K562 (cell line): ENCODE data around the gene HINT2. TPM values are rescaled to one million over a fixed set of nuclear protein-coding genes. Genes with fewer than 3 reads are reported as not detected.

Source experiments
- ATAC-seq: fragments of 200-7000 bp; cut with Tn5 transposase; 3 replicates; pipeline ENCODE4 v1.9.1; 2020; ENCODE audit warnings: moderate library complexity
- BruUV-seq: library from RNA; stranded (reverse); fragments of 400-500 nt; replicated peaks from 2 replicates; lab custom pipeline; 2021; lab: Mats Ljungman, UMichigan
- CTCF ChIA-PET: fragments of 300-600 bp; formaldehyde crosslinking; extraction: SDS; loops from one replicate; lab custom pipeline; 2021; ENCODE audit warnings: low intra/inter-chr PET ratio; lab: Yijun Ruan, JAX
- POLR2A ChIA-PET: fragments of 300-600, 350-650 bp; sonication (Branson Sonifier 250); formaldehyde crosslinking; extraction: SDS; loops from one replicate; lab custom pipeline; 2021; ENCODE audit warnings: antibody characterized with exemption, inconsistent platforms; lab: Yijun Ruan, JAX
- DNase-seq, 4 experiments: peaks; one replicate each; pipeline versions ENCODE4 v3.0.0 to v3.0.0-alpha.2; 2011 to 2018; ENCODE audit warnings: low spot score in 3 of 4, mixed read lengths in 3 of 4; ENCODE audit errors: extremely low read depth in 1 of 4
- FAIRE-seq: peaks from 2 replicates; lab custom pipeline; 2011; peaks lifted over from hg19 to GRCh38; lab: Jason Lieb, UNC
- H2AFZ ChIP-seq: 2 replicates; pipeline ENCODE4 v1.6.0; 2011; ENCODE audit warnings: low read depth, low read length, control low read depth, inconsistent platforms
- H3K27ac ChIP-seq: fragments of 200-600 bp; 3 replicates; pipeline ENCODE4 v1.8.0; 2011; ENCODE audit warnings: low read depth, mild to moderate bottlenecking, control low read depth, inconsistent platforms, low read length, moderate library complexity, mixed read lengths; ENCODE audit errors: extremely low read depth
- H3K27me3 ChIP-seq, 2 experiments: fragments of 300-600 bp in 1 of 2; 2 replicates in 1 of 2; 3 replicates in 1 of 2; pipeline versions ENCODE4 v1.6.0 to v1.8.0; 2011; ENCODE audit warnings: inconsistent platforms in 2 of 2, low read length in 2 of 2, mild to moderate bottlenecking in 1 of 2, mixed read lengths in 1 of 2, moderate library complexity in 1 of 2; ENCODE audit not compliant: control insufficient read depth in 2 of 2, insufficient read depth in 2 of 2
- H3K36me3 ChIP-seq: fragments of 300-600 bp; 3 replicates; pipeline ENCODE4 v1.8.0; 2011; ENCODE audit warnings: mild to moderate bottlenecking, low read length, inconsistent platforms; ENCODE audit not compliant: control insufficient read depth, insufficient read depth
- H3K4me1 ChIP-seq, 2 experiments: fragments of 200-600 bp in 1 of 2; replicated peaks in 1 of 2; 2 replicates in 1 of 2; 3 replicates in 1 of 2; pipeline versions ENCODE4 v1.5.1 to v1.8.0; 2011; ENCODE audit warnings: inconsistent platforms in 2 of 2, low read length in 2 of 2, mild to moderate bottlenecking in 1 of 2, mixed read lengths in 1 of 2, moderate library complexity in 1 of 2; ENCODE audit not compliant: control insufficient read depth in 2 of 2, insufficient read depth in 2 of 2
- H3K4me2 ChIP-seq: 2 replicates; pipeline ENCODE4 v1.6.1; 2011; ENCODE audit warnings: low read length, control low read depth, inconsistent platforms, mixed read lengths; ENCODE audit not compliant: insufficient read depth
- H3K4me3 ChIP-seq: fragments of 200-600 bp; sonication (generic), shearing (Covaris generic); 2 replicates; pipeline ENCODE4 v1.5.1; 2016; ENCODE audit warnings: control low read depth, inconsistent platforms
- H3K79me2 ChIP-seq: fragments of 200-600 bp; 3 replicates; pipeline ENCODE4 v1.8.0; 2011; ENCODE audit warnings: low read length, inconsistent platforms; ENCODE audit not compliant: control insufficient read depth, insufficient read depth
- H3K9ac ChIP-seq, 2 experiments: 2 replicates each; pipeline versions ENCODE4 v1.6.0 to v1.6.1; 2011; ENCODE audit warnings: low read depth in 2 of 2, low read length in 2 of 2, control low read depth in 1 of 2, inconsistent platforms in 1 of 2, mild to moderate bottlenecking in 1 of 2, mixed read lengths in 1 of 2; ENCODE audit not compliant: insufficient read depth in 1 of 2
- H3K9me1 ChIP-seq: one replicate; pipeline ENCODE4 v1.6.0; 2011; ENCODE audit warnings: inconsistent platforms, mild to moderate bottlenecking, low read length, moderate library complexity; ENCODE audit not compliant: control insufficient read depth, insufficient read depth
- H3K9me3 ChIP-seq: replicated peaks from 2 replicates; pipeline ENCODE4 v1.5.1; 2011; ENCODE audit warnings: low read depth, low read length, inconsistent platforms; ENCODE audit not compliant: control insufficient read depth, insufficient read depth
- H4K20me1 ChIP-seq: replicated peaks from 2 replicates; pipeline ENCODE4 v1.6.1; 2011; ENCODE audit warnings: low read length, inconsistent platforms, mixed read lengths; ENCODE audit not compliant: control insufficient read depth, insufficient read depth
- ATF1 ChIP-seq, 2 experiments: fragments of 450-650 bp in 1 of 2; IDR thresholded peaks; 2 replicates each; pipeline ENCODE4 v1.6.1; 2016; ENCODE audit warnings: missing compliant biosample characterization in 1 of 2, missing genetic modification characterization in 1 of 2
- CREB1 ChIP-seq, 2 experiments: sonication (generic) in 1 of 2; formaldehyde crosslinking in 1 of 2; IDR thresholded peaks; 2 replicates each; pipeline versions ENCODE4 v1.6.1 to v1.8.0; 2012 to 2022; ENCODE audit warnings: inconsistent platforms in 1 of 2, mild to moderate bottlenecking in 1 of 2, missing genetic modification reagents in 1 of 2, moderate library complexity in 1 of 2
- DDX20 ChIP-seq: fragments of 450-650 bp; IDR thresholded peaks from 2 replicates; pipeline ENCODE4 v1.6.1; 2016; ENCODE audit warnings: missing genetic modification characterization, low read depth, mild to moderate bottlenecking, missing compliant biosample characterization, moderate library complexity
- EGR1 ChIP-seq: fragments of 450-650 bp; conservative IDR thresholded peaks from 2 replicates; pipeline ENCODE4 v1.6.1; 2017; ENCODE audit warnings: mild to moderate bottlenecking
- NFYB ChIP-seq: IDR thresholded peaks from 2 replicates; pipeline ENCODE4 v1.6.1; 2011; ENCODE audit warnings: mild to moderate bottlenecking, moderate library complexity; ENCODE audit not compliant: insufficient read length; ENCODE audit errors: extremely low read depth
- NRF1 ChIP-seq, 2 experiments: fragments of 450-650 bp; IDR thresholded peaks in 1 of 2; conservative IDR thresholded peaks in 1 of 2; 2 replicates each; pipeline ENCODE4 v1.6.1; 2014; ENCODE audit warnings: mild to moderate bottlenecking in 2 of 2
- PKNOX1 ChIP-seq: fragments of 450-650 bp; IDR thresholded peaks from 2 replicates; pipeline ENCODE4 v1.6.1; 2016
- POLR2G ChIP-seq: fragments of 200-400 bp; formaldehyde crosslinking; IDR thresholded peaks from 2 replicates; pipeline ENCODE4 v1.6.1; 2017; ENCODE audit warnings: low read depth, mild to moderate bottlenecking, antibody characterized with exemption, low read length, moderate library complexity
- RBFOX2 ChIP-seq: fragments of 200-400 bp; formaldehyde crosslinking; IDR thresholded peaks from 2 replicates; pipeline ENCODE4 v1.6.1; 2017; ENCODE audit warnings: low read depth, mild to moderate bottlenecking, low read length, moderate library complexity
- RBM25 ChIP-seq: fragments of 200-400 bp; formaldehyde crosslinking; IDR thresholded peaks from 2 replicates; pipeline ENCODE4 v1.6.1; 2018; ENCODE audit warnings: low read length, low read depth, moderate library complexity; ENCODE audit not compliant: severe bottlenecking
- SETDB1 ChIP-seq: IDR thresholded peaks from one replicate; pipeline ENCODE4 v1.6.1; 2012; ENCODE audit warnings: low read length, control low read depth, inconsistent platforms
- SP2 ChIP-seq: IDR thresholded peaks from 2 replicates; pipeline ENCODE4 v1.6.1; 2011; ENCODE audit warnings: mild to moderate bottlenecking, low read depth, low read length, moderate library complexity; ENCODE audit not compliant: poor library complexity, severe bottlenecking; ENCODE audit errors: extremely low read depth
- TBP ChIP-seq: optimal IDR thresholded peaks from 2 replicates; pipeline ENCODE3; 2011; ENCODE audit warnings: low read depth, low read length, improper control_type of control experiment
- XRCC5 ChIP-seq: fragments of 200-400 bp; formaldehyde crosslinking; IDR thresholded peaks from 2 replicates; pipeline ENCODE4 v1.6.1; 2017; ENCODE audit warnings: low read depth, mild to moderate bottlenecking, low read length
- WGBS: fragments of 100-300 bp; shearing (Covaris generic); methylation state at CpG from one replicate; pipeline ENCODE4 v1.1.6; 2016; ENCODE audit warnings: low coverage, mixed read lengths; ENCODE audit not compliant: insufficient coverage; ENCODE audit errors: missing lambda C conversion rate; 5-methylcytosine and 5-hydroxymethylcytosine counted together
- in situ Hi-C: fragments of 300-500 bp; cut with MboI; formaldehyde crosslinking; loops from 4 replicates; pipeline ENCODE4 v1.15.0; 2018; ENCODE audit warnings: inconsistent platforms, mixed read lengths
- intact Hi-C: fragments of 100-400 bp; cut with micrococcal nuclease; formaldehyde crosslinking; loops from 2 replicates; pipeline ENCODE4 v1.14.2; 2022
- polyA plus RNA-seq, 8 experiments: library from polyadenylated mRNA; depleted of rRNA in 4 of 8; stranded (reverse) in 5 of 8; unstranded in 3 of 8; fragments of >200 nt; fragmentation: Nextera tagmentation in 2 of 8; fragmentation: Illumina TruSeq in 1 of 8; extraction: Ambion mirVana in 2 of 8; extraction: Trizol in 1 of 8; gene quantifications; 2 replicates each; pipeline versions ENCODE4 v1.2.1 to v1.2.3, GENCODE V29; 2011 to 2014; ENCODE audit warnings: inconsistent platforms in 1 of 8, missing spikeins in 1 of 8
- total RNA-seq, 7 experiments: library from RNA; depleted of rRNA in 6 of 7; stranded (reverse); fragments of >200 nt in 6 of 7; fragmentation: Illumina TruSeq in 2 of 7; extraction: Trizol in 2 of 7; gene quantifications; 2 replicates each; pipeline versions ENCODE4 v1.2.1 to v1.2.3, GENCODE V29; 2011 to 2021; ENCODE audit warnings: low replicate concordance in 1 of 7
- TF ChIP-seq, protein P1 (sequence below), 2 experiments: fragments of 200-800 bp in 1 of 2; sonication (Bioruptor generic) in 1 of 2; sonication (generic) in 1 of 2; formaldehyde crosslinking in 1 of 2; IDR thresholded peaks in 1 of 2; conservative IDR thresholded peaks in 1 of 2; 2 replicates each; pipeline versions ENCODE4 v1.5.0 to v1.6.1; 2016 to 2020; ENCODE audit warnings: missing compliant biosample characterization in 1 of 2, missing genetic modification characterization in 1 of 2, missing genetic modification reagents in 1 of 2

HINT2 gene
- total and polyA plus RNA-seq, 9 of the 15 experiments (the other 6 are each of a cell fraction or from before 2014, with no cell fraction given) = 5.6 to 44.1 (median 27.9) TPM

- no peak for TF ChIP-seq SETDB1
- TF ChIP-seq XRCC5 = no peak
Observed at GRCh38 chr9:35829764-35830096, 14.9 kb upstream of the HINT2 start (continued).

DNA sequence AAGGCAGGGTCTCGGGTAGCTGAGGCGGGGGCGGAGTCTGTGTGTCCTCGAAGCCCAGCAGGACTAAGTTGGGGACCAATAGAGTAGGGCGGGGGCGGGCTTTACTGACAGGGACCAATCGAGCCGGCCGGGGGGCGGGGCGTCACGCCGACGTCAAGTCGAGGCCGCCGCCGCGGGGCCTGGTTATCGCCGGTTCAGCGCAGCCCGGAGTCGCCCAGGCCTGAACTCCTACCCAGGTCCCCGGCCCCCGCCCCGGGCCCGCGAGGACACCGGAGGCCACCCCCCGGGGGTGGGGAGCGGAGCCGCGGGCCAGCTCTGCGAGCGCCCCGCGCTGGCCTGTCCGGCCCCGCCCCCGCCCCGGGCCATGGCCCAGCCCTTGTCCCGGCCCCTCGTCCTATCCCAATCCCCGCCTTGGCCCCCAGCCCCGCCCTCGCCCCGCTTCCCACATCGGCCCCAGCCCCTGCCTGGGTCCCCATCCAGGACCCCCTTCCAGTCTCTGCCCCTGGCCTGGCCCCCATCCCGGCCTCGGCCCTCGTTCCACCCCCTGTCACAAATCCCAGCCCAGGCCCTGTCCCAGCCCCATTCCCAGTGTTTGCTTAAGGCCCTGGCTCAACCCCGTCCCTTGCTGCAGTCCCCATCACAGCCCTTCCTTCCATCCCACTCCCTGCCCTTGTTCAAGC, 14.4 kb upstream of the HINT2 start, which contains the start of gene TMEM8B:
Gene TMEM8B, plus strand, starts transcription at position 145 of the 680 bp plus-strand sequence. Its CDS starts 220 bp downstream, at position 365.
- no peaks in the 10 kb centered on the region for H3K36me3 ChIP-seq
- in situ Hi-C loops = no loop called here
- DNase-seq (peak; percentile 89 to 94 (median 90)), ATAC-seq (peak; percentile 95), FAIRE-seq (peak; percentile 67)
- H3K79me2 ChIP-seq = no peaks in the 10 kb centered on the region
- peak within 1 kb of the TSS; percentile 59 to 91 for H3K9ac ChIP-seq
- no peaks in the 10 kb centered on the region for H3K9me3 ChIP-seq
- H3K4me1 ChIP-seq = peaks cover 0 to 12% of the 10 kb centered on the region in 2 experiments; a peak in 3 of 5 replicates
- peak within 1 kb of the TSS; percentile 59 for H3K4me3 ChIP-seq
- ChIA-PET CTCF (interaction anchor here (0.6 kb wide), 1 partner anchor 19 kb away, joined by 3 read pairs; no protein-coding TSS in a partner anchor), POLR2A (interaction anchor here (1.1 kb wide), 1 partner anchor 8 kb away, joined by 4 read pairs; no protein-coding TSS in a partner anchor)
- intact Hi-C loops = no loop called here
- peak within 1 kb of the TSS; percentile 86 for H3K4me2 ChIP-seq
- H3K9me1 ChIP-seq = no peaks in the 10 kb centered on the region
- peak within 1 kb of the TSS; percentile 59 for H3K27ac ChIP-seq
- no CpG with 5 or more reads among the region's 53 CpGs for WGBS
- H4K20me1 ChIP-seq = no peaks in the 10 kb centered on the region
- peak within 1 kb of the TSS; percentile 99 for H2AFZ ChIP-seq
- no TSS peak for BruUV-seq
- H3K27me3 ChIP-seq = no peaks in the 10 kb centered on the region
- TF ChIP-seq NFYB = peak; percentile 82
- no peak for TF ChIP-seq ATF1 (CRISPR knock-in tag; IDR thresholded peaks at IDR 0.05)
- TF ChIP-seq ATF1 (tag; IDR thresholded peaks at IDR 0.05) = peak; percentile 66
- TF ChIP-seq RBFOX2 = peak; percentile 50; the same call in 1 of the 2 replicates
- TF ChIP-seq TBP = peak; percentile 28
- TF ChIP-seq EGR1 = peak; percentile 57
- TF ChIP-seq CREB1 (IDR thresholded peaks at IDR 0.05) = peak; percentile 80
- no peak for TF ChIP-seq CREB1 (CRISPR knock-in tag; IDR thresholded peaks at IDR 0.05)
- peak; percentile 71 for TF ChIP-seq PKNOX1
- TF ChIP-seq DDX20 (tag) = no peak
- peak; percentile 23 to 43; a peak in 3 of 4 replicates for TF ChIP-seq NRF1 (conservative IDR thresholded peaks at IDR 0.05 in 1 of 2, IDR thresholded peaks at IDR 0.05 in 1 of 2)
- peak; percentile 41 for TF ChIP-seq SP2
- TF ChIP-seq, protein P1, sequence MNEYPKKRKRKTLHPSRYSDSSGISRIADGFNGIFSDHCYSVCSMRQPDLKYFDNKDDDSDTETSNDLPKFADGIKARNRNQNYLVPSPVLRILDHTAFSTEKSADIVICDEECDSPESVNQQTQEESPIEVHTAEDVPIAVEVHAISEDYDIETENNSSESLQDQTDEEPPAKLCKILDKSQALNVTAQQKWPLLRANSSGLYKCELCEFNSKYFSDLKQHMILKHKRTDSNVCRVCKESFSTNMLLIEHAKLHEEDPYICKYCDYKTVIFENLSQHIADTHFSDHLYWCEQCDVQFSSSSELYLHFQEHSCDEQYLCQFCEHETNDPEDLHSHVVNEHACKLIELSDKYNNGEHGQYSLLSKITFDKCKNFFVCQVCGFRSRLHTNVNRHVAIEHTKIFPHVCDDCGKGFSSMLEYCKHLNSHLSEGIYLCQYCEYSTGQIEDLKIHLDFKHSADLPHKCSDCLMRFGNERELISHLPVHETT (CRISPR knock-in tag; conservative IDR thresholded peaks at IDR 0.05 in 1 of 2, IDR thresholded peaks at IDR 0.05 in 1 of 2) = 0 out of 4 replicates have a peak, but pooled peaks of 1 of the 2 experiments have one; percentile 30
- TF ChIP-seq RBM25 = peak; percentile 40
- peak; percentile 70 for TF ChIP-seq POLR2G
